Stimulated activated CD8-positive, alpha-beta memory T cell treated with anti-CD3 and anti-CD28 coated beads, Interleukin-15, amount 100 ng/mL, for 4 hours (primary cell): ENCODE data around the gene MRPL21.

ENCODE experiments used
- DNase-seq, 2 donors: peaks; one replicate each; pipeline ENCODE4 v3.0.0-alpha.2; 2020; ENCODE audit warnings: low read depth in 2 of 2

The MRPL21 gene

GRCh38 chr11:68935066-68935465 is 31.4 kb upstream of the MRPL21 start:
- no peak for DNase-seq

GRCh38 chr11:68934666-68935065 is 31.0 kb upstream of the MRPL21 start:
- DNase-seq: no peak

- no peak for DNase-seq
These were observed 30.7 kb upstream of the MRPL21 start for GRCh38 chr11:68934321-68934645.

GRCh38 chr11:68933605-68934320 is 30.1 kb upstream of the MRPL21 start:
- no peak for DNase-seq

GRCh38 chr11:68932933-68933577 is 29.4 kb upstream of the MRPL21 start:
- DNase-seq: no peak

- no peak for DNase-seq
These were observed 28.7 kb upstream of the MRPL21 start for GRCh38 chr11:68932358-68932757.

GRCh38 chr11:68931911-68932310 is 28.3 kb upstream of the MRPL21 start:
- DNase-seq: no peak

- no peak for DNase-seq
These were observed 27.6 kb upstream of the MRPL21 start for GRCh38 chr11:68930991-68931855.

GRCh38 chr11:68929706-68930570 is 26.3 kb upstream of the MRPL21 start:
- DNase-seq: no peak

- no peak for DNase-seq
These were observed 25.5 kb upstream of the MRPL21 start for GRCh38 chr11:68929135-68929534.

GRCh38 chr11:68928136-68928880 is 24.7 kb upstream of the MRPL21 start:
- no peak for DNase-seq

- DNase-seq: no peak
These were observed 23.9 kb upstream of the MRPL21 start for GRCh38 chr11:68927280-68928135.

- DNase-seq: no peak
These were observed 22.0 kb upstream of the MRPL21 start for GRCh38 chr11:68925611-68926010.

- no peak for DNase-seq
These were observed 20.7 kb upstream of the MRPL21 start for GRCh38 chr11:68924073-68924925.

GRCh38 chr11:68923614-68924013 is 20.0 kb upstream of the MRPL21 start:
- no peak for DNase-seq

- no peak for DNase-seq
These were observed 12.8 kb upstream of the MRPL21 start for GRCh38 chr11:68916439-68916838.

GRCh38 chr11:68914761-68915160 is 11.1 kb upstream of the MRPL21 start:
- DNase-seq: no peak

- DNase-seq: no peak
These were observed 9.6 kb upstream of the MRPL21 start for GRCh38 chr11:68913188-68913587.

GRCh38 chr11:68912254-68912653 is 8.6 kb upstream of the MRPL21 start:
- DNase-seq: no peak
